ENCODE results near the gene SCRG1. TPM values are rescaled to one million over a fixed set of nuclear protein-coding genes. Genes with fewer than 3 reads are reported as not detected.

Gene SCRG1
- 7.2 TPM for total RNA-seq

GRCh38 chr4:173398779-173399415 lies at the start of gene SCRG1:
SCRG1 (minus strand) TSS chr4:173399116; CDS start chr4:173391414, 7,702 bp downstream.

DNA sequence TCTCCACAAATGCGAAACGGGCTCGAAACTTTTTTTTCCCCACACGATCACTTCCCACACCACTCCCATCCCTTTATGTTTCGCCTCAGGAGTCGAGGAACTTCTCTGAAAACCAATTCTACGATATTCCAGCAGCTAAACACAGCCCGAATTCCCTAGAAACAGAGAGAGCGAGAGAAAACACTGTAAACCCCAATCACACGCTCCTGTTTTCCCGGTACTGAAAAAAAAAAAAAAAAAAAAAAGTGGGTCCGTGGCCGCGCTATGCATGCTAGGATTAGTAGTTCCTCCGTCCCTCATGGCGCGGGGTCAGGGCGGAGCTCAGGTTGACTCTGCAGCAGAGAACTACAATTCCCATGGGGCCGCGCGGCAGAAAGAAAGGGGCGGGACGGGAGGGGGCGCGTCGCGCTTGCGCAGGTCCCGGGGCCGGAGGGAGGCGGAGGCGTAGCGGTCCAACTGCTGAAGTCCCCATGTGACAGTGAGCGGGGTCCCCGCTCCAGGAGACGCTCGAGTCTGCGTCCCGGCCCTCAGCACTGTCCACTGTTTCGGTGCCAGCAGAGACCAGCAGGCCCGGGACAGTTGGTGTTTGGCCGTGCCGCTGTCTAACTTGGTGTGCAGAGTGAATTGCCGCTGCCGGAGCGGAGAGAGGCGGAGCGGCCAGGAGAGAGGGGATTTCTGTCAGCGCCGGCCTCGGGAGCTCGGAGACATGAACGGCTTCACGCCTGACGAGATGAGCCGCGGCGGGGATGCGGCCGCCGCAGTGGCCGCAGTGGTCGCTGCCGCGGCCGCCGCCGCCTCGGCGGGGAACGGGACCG lies 28.2 kb downstream of the SCRG1 start, which contains the start of gene SAP30:
Gene SAP30, plus strand, starts transcription at position 478 of the 815 bp plus-strand sequence. Its CDS starts 229 bp downstream, at position 707.

Small RNAs within 50 kb of the gene (small RNA-seq; reads per million reads assigned to genes)
- not detected for gene RNU6-1096P

Other genes with a start within 250 kb of the SCRG1 start
- gene GALNT7, start 230.3 kb downstream of the SCRG1 start, total RNA-seq: 23.8 TPM
- 42.2 TPM for gene HMGB2, start 64.8 kb downstream of the SCRG1 start, total RNA-seq
- 17.5 TPM for gene SAP30, start 28.2 kb downstream of the SCRG1 start, total RNA-seq
- gene HAND2, start 131.1 kb upstream of the SCRG1 start, total RNA-seq: not detected